Muscle layer of colon (tissue), 2 donors: Measurements from ENCODE around the gene ZYX.
"Not testable (repeated sequence)": the region's sequence is repeated elsewhere in the genome, so short reads cannot be mapped to it uniquely, and the experiment has no call there.

Experiments used
- H3K27ac ChIP-seq: one replicate; pipeline ENCODE4 v1.7.0; 2013; ENCODE audit warnings: low read depth, mild to moderate bottlenecking, low read length, moderate library complexity
- H3K27me3 ChIP-seq, 2 donors: one replicate each; pipeline ENCODE4 v1.7.0; 2013; ENCODE audit warnings: low read length in 2 of 2, mild to moderate bottlenecking in 2 of 2; ENCODE audit not compliant: insufficient read depth in 2 of 2, control insufficient read depth in 1 of 2
- H3K36me3 ChIP-seq: one replicate; pipeline ENCODE4 v1.7.0; 2013; ENCODE audit warnings: mild to moderate bottlenecking, low read length; ENCODE audit not compliant: insufficient read depth
- H3K4me1 ChIP-seq: one replicate; pipeline ENCODE4 v1.7.0; 2013; ENCODE audit warnings: mild to moderate bottlenecking, low read length; ENCODE audit not compliant: insufficient read depth
- H3K4me3 ChIP-seq, 2 donors: one replicate each; pipeline ENCODE4 v1.7.0; 2013; ENCODE audit warnings: low read length in 2 of 2, low read depth in 1 of 2, mild to moderate bottlenecking in 1 of 2, moderate library complexity in 1 of 2
- H3K9ac ChIP-seq: one replicate; pipeline ENCODE4 v1.7.0; 2013; ENCODE audit warnings: low read length
- H3K9me3 ChIP-seq: one replicate; pipeline ENCODE4 v1.7.0; 2013; ENCODE audit warnings: mild to moderate bottlenecking, low read length
- donor health status: abdominal sarcoma.
- donor health status: Adenocarcinoma of cecum.

The ZYX gene

GRCh38 chr7:143416565-143417149, 35.5 kb downstream of the ZYX start:
- H3K36me3 ChIP-seq = no peaks in the 10 kb centered on the region
- no peaks in the 10 kb centered on the region for H3K27me3 ChIP-seq
- H3K4me3 ChIP-seq = no peak overlapping the region
- peaks cover 14% of the 10 kb centered on the region for H3K4me1 ChIP-seq
- H3K27ac ChIP-seq = no peak overlapping the region
- H3K9me3 ChIP-seq = no peaks in the 10 kb centered on the region
- H3K9ac ChIP-seq = no peak overlapping the region

- no peak overlapping the region for H3K4me3 ChIP-seq
- peaks cover 8% of the 10 kb centered on the region for H3K4me1 ChIP-seq
- no peak overlapping the region for H3K9ac ChIP-seq
- H3K36me3 ChIP-seq = no peaks in the 10 kb centered on the region
- H3K27me3 ChIP-seq = no peaks in the 10 kb centered on the region
- no peaks in the 10 kb centered on the region for H3K9me3 ChIP-seq
- no peak overlapping the region for H3K27ac ChIP-seq
Observed at GRCh38 chr7:143417734-143418383, 36.7 kb downstream of the ZYX start.

GRCh38 chr7:143418681-143419458, 37.7 kb downstream of the ZYX start:
- H3K9ac ChIP-seq = no peak overlapping the region
- H3K9me3 ChIP-seq = no peaks in the 10 kb centered on the region
- no peaks in the 10 kb centered on the region for H3K27me3 ChIP-seq
- H3K27ac ChIP-seq = no peak overlapping the region
- no peak overlapping the region for H3K4me3 ChIP-seq
- peaks cover 8% of the 10 kb centered on the region for H3K4me1 ChIP-seq
- H3K36me3 ChIP-seq = no peaks in the 10 kb centered on the region

- peaks cover 8% of the 10 kb centered on the region for H3K4me1 ChIP-seq
- no peaks in the 10 kb centered on the region for H3K9me3 ChIP-seq
- no peak overlapping the region for H3K4me3 ChIP-seq
- H3K27me3 ChIP-seq = no peaks in the 10 kb centered on the region
- H3K36me3 ChIP-seq = no peaks in the 10 kb centered on the region
- no peak overlapping the region for H3K27ac ChIP-seq
- H3K9ac ChIP-seq = no peak overlapping the region
Observed at GRCh38 chr7:143419880-143420279, 38.7 kb downstream of the ZYX start.

- not testable (repeated sequence) for H3K27ac ChIP-seq, H3K9me3 ChIP-seq, H3K4me1 ChIP-seq
Observed at GRCh38 chr7:143420624-143421023, 39.5 kb downstream of the ZYX start.

GRCh38 chr7:143422033-143422432, 40.9 kb downstream of the ZYX start:
- Histone ChIP-seq H3K36me3 (no peaks in the 10 kb centered on the region), H3K27ac (no peak overlapping the region), H3K9ac (no peak overlapping the region), H3K4me3 (no peak overlapping the region), H3K4me1 (no peaks in the 10 kb centered on the region), H3K9me3 (no peaks in the 10 kb centered on the region), H3K27me3 (no peaks in the 10 kb centered on the region)

More at GRCh38 chr7:143420624-143421023, 39.5 kb downstream of the ZYX start:
- H3K27me3 ChIP-seq, H3K9ac ChIP-seq, H3K4me3 ChIP-seq, H3K36me3 ChIP-seq: not testable (repeated sequence)

GRCh38 chr7:143424476-143424875, 43.3 kb downstream of the ZYX start:
- H3K4me3 ChIP-seq, H3K4me1 ChIP-seq, H3K27ac ChIP-seq, H3K36me3 ChIP-seq, H3K9ac ChIP-seq, H3K27me3 ChIP-seq, H3K9me3 ChIP-seq: not testable (repeated sequence)

GRCh38 chr7:143426479-143427142, 45.5 kb downstream of the ZYX start:
- Histone ChIP-seq H3K27me3 (no peaks in the 10 kb centered on the region), H3K36me3 (no peaks in the 10 kb centered on the region), H3K4me1 (no peaks in the 10 kb centered on the region), H3K27ac (no peak overlapping the region), H3K4me3 (no peak overlapping the region), H3K9me3 (no peaks in the 10 kb centered on the region), H3K9ac (no peak overlapping the region)

- Histone ChIP-seq H3K4me3 (no peak overlapping the region), H3K4me1 (no peaks in the 10 kb centered on the region), H3K9ac (no peak overlapping the region), H3K9me3 (no peaks in the 10 kb centered on the region), H3K27ac (no peak overlapping the region), H3K36me3 (no peaks in the 10 kb centered on the region), H3K27me3 (no peaks in the 10 kb centered on the region)
Observed at GRCh38 chr7:143429770-143430698, 48.9 kb downstream of the ZYX start.

- Histone ChIP-seq H3K27me3 (no peaks in the 10 kb centered on the region), H3K36me3 (no peaks in the 10 kb centered on the region)
Observed at GRCh38 chr7:143431109-143431508, 50.0 kb downstream of the ZYX start.

GRCh38 chr7:143433759-143434158, 52.6 kb downstream of the ZYX start:
- no peaks in the 10 kb centered on the region for H3K4me1 ChIP-seq

More at GRCh38 chr7:143431109-143431508, 50.0 kb downstream of the ZYX start:
- H3K4me1 ChIP-seq = no peaks in the 10 kb centered on the region
- no peak overlapping the region for H3K27ac ChIP-seq
- no peak overlapping the region for H3K9ac ChIP-seq
- H3K4me3 ChIP-seq = no peak overlapping the region
- H3K9me3 ChIP-seq = no peaks in the 10 kb centered on the region

More at GRCh38 chr7:143433759-143434158, 52.6 kb downstream of the ZYX start:
- no peaks in the 10 kb centered on the region for H3K9me3 ChIP-seq
- H3K9ac ChIP-seq = no peak overlapping the region
- H3K27me3 ChIP-seq = no peaks in the 10 kb centered on the region
- no peak overlapping the region for H3K4me3 ChIP-seq
- no peak overlapping the region for H3K27ac ChIP-seq
- H3K36me3 ChIP-seq = no peaks in the 10 kb centered on the region
